MV-4-11 (cell line): ENCODE measurements around the gene PITRM1.

ENCODE experiments used
- DNase-seq: peaks from one replicate; lab custom pipeline; 2025; lab: John Stamatoyannopoulos, UW

The PITRM1 gene

GRCh38 chr10:3139216-3139910 lies 33.2 kb downstream of the PITRM1 start:
- DNase-seq: no peak

- no peak for DNase-seq
Measured at GRCh38 chr10:3137958-3138726, 34.4 kb downstream of the PITRM1 start.

DNA sequence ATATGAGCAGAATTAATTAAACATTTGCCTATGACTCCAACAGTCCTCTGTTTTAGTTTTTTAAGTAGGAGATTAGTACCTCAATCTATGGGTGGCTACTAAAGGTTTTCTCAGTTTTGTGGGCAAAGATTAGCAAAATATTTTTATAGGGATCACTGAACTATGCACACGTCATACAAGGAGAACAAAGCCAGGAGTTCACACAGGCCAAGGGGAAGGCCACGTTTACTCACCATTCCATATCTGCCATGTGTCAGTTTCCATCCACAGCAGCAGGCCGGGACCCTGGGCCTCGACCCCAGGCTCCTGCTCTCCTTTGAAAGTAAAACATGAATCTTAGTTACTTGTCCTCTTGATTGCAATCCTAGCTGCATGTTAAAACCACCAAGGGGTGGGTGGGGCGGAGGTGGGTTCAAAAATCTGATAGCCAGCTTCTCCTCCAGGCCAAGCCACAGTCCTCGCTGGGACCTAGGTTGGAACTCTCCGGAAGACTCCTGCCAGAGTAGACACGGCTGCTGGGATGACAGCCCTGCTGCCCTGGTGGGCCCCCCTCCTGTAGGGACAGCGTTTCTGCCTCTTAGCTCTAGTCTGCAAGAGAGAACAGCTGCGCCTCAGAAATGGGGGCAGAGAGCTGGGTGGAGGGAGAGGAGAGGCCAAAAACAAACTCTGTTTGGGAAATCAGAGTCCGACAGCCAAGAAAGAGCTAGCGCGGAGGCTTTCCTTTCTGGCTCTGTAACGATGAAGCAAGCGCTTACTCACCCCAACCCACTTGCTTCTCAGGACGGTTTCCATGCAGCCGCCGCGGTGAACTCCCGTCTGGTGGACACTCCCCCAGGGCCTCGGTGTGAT lies 35.6 kb downstream of the PITRM1 start:
- DNase-seq: no peak

GRCh38 chr10:3136336-3136735 lies 36.2 kb downstream of the PITRM1 start:
- no peak for DNase-seq

GRCh38 chr10:3135006-3135405 lies 37.6 kb downstream of the PITRM1 start:
- DNase-seq: no peak

GRCh38 chr10:3133948-3134347 lies 38.6 kb downstream of the PITRM1 start:
- no peak for DNase-seq

DNA sequence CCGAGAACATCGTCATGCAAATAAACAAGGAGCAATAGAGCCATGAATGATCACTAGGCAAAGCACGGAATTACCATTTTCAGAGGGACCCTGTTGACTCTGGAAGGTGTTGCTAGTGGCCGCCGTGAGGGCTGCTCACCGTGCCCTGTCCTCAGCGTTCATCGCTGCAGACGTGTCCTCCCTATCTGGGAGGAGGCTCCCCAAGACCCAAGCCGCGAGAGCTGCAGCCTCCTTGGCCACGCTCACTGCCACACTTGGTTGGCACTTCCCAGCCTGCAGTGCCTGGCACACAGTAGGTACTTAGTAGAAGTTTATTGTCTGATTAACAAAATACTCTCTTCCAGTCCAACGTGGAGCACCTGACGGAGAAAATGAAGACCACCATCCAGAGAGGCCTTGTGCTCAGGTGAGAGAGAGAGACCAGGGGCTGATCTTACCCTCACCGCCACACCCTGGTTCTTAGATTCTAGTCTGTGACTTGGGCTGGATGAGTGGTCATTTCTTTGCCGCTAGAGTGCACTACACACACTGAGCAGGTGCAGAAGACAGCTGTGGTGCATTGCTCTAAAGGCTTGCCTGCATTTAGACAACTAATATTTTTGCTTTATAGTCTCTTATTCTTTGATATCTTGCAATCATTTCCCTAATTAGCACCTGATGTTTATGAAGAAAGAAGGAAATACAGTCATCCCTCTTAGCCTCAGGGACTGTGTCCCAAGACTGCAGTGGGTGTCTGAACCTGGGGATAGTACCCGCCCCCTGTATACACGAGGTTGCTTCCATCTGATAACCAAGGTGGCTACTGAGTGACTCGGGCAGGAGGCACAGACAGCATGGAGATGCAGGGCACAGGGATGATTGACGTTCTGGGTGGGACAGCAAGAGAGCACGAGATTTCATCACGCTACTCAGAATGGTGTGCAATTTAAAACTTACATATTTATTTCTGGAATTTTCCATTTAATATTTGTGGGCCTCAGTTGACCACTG lies 40.3 kb downstream of the PITRM1 start:
- DNase-seq: no peak

GRCh38 chr10:3131098-3131497 lies 41.5 kb downstream of the PITRM1 start:
- DNase-seq: no peak

DNA sequence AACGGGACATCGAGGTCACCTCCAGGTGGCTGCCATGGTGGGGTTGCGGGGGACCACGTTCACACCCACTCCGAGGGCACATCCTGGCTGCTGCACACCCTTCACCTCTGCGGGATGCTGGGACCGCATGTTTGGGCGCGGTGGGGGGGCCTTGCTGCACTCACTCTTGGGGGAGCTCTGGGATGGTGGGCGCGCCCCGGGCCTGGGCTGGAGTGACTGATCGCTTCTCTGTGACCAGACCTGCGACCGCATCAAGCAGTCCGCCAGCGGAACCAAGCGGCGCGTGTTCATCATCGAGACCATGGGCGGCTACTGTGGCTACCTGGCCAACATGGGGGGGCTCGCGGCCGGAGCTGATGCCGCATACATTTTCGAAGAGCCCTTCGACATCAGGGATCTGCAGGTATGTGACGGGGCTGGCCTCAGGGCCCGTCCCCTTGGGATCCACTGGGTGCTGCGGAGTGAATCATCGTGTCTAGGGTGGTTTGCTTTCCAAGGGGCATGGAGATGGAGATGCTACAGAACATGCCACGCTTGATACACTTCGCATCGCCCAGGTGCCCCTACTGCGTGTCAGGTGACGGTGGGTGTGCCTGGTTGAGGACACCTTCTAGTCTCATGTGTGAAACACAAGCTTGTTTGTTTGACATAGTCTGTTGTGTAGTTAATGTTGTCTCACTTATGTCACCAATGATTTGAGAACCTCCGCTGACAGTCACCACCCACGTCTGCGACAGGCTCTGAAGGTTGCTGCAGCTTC lies 42.8 kb downstream of the PITRM1 start:
- DNase-seq: no peak

DNA sequence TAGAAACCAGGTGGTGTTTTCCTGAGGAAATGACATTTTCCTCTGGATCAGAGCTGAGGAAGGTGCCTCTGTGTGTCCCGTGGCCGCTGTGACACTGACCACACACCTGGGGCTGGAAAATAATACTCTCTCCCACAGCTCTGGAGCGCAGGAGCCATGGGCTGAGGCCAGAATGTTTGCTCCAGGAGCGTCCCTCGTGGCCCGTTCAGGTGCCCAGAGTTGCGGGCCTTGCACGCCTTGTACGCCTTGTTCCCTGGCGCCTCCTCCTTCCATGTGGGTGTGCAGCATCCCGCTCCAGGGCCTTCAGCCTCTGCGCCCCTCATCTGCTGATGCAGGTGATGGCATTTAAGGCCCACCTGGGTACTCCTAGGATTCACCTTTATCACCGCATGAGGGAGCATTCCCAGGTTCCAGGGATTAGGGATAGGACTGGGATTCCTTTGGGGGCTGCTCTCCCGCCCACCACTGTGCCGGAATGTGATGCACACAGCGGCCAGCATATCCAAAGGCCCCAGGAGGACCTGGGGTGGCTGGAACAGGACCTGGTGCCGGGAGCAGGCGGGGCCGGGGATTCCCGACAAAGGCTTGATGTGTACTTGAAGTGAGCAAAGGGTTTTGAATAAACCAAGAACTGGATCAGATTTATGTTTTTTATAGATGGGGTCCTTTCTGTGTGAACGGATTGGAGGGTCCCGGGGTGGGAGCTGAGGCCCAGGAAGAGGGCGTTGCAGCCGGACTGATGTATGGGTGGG lies 44.0 kb downstream of the PITRM1 start:
- DNase-seq: no peak

GRCh38 chr10:3127921-3128320 lies 44.7 kb downstream of the PITRM1 start:
- no peak for DNase-seq

GRCh38 chr10:3126741-3127346 lies 45.7 kb downstream of the PITRM1 start:
- DNase-seq: no peak

GRCh38 chr10:3126249-3126648 lies 46.3 kb downstream of the PITRM1 start:
- DNase-seq: no peak

DNA sequence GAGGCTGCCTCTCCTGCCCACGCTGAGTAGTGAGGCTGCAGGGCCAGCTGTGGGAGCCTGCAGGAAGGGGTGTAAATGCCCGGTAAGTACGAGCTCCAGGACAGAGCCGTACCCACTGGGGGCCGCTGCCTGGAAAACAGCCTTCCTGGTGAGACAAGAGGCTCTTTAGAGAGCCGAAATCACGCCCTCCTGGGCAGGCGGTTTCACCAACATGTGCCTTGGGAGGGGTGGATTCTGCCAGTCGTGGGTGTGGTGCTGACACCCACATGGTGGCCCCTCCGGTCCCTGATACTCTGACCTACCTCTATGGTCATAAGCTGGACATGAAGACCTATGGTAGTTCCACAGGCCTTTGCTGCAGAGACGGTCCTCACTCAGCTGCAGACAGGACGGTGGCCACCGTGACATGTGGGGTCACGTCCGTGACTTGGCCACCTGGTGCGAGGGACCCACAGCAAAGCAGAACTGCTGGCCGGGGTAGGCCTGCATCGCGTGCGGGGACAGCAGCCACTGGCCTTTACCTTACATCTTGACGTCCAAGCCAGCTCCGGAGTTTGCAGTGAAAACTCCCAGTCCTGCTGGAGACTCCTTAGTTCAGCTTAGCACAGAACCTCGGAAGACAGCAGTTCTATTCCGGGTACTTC lies 46.9 kb downstream of the PITRM1 start:
- DNase-seq: no peak

DNA sequence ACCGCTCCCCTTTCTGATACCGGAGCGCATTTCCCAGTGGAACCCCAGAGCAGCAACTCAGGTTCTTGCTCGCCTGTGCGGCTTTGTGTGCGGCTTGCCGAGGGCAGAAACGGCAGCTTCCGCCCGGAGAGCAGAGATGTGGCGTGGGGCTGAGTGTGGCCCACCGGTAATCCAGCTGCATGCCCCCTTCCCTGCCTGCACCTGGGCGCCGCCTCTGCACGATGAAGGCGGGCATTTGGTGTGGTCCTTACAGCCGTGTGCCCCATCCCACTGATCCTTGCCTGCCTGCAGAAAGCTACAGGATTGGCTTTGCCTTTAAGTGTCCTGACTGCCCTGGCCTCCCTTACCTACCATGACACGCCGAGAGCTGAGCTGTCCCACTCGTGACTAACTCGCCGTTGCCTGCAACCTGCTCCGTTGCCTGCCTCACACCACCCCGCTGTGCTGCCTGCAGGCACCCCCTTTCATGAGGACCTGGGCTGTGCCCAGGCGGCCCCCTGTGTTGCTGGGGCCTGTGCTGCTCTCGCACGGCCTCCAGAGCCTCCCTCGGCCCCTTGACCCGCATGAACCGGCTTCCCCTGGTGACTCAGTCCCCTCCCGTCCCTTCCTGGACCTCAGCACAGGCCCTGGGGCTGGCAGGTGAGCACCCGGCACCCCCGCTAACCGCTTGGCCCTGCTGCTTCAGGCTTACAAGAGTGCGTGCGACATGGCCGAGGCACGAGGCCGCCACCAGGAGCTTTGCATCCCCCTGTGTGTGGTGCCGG lies 48.0 kb downstream of the PITRM1 start:
- DNase-seq: no peak

DNA sequence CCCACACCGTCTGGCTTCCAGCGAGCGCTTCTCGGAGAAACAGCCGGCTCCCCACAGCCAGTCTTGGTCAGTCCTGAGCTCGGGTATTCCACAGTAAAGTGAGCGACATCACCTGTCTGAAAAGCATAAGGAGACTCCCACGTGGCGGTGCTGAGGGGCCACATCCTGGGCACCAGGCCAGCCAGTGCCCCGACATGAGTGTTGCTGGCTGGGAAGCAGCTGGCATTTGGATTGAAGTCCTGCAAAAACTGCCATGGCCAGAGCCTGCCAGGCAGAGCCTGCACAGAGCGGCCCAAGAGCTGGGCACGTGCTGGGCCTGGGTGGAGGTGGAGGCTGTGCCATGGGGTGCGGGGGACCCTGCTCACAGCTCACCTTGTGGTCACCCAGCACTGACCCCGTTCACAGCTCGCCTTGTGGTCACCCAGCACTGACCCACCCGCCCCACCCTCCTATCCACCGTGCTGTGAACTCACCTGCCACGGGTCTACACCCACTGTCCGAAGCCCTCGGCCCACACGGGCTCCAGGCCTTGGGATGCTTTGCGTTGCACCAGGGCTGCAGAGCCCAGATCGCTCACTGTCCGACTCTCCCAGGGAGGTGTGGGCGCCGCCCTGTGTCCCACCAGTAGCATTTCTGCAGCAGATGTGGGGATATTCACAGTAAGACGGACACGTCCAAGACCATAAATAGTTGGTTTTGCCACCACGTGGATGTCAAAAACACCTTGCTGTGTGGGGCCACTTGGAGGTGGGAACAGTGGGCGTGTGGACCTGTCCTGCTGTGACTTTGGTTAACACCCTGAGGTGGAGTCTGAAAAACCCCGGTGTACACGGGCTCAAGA lies 48.8 kb downstream of the PITRM1 start:
- no peak for DNase-seq

DNA sequence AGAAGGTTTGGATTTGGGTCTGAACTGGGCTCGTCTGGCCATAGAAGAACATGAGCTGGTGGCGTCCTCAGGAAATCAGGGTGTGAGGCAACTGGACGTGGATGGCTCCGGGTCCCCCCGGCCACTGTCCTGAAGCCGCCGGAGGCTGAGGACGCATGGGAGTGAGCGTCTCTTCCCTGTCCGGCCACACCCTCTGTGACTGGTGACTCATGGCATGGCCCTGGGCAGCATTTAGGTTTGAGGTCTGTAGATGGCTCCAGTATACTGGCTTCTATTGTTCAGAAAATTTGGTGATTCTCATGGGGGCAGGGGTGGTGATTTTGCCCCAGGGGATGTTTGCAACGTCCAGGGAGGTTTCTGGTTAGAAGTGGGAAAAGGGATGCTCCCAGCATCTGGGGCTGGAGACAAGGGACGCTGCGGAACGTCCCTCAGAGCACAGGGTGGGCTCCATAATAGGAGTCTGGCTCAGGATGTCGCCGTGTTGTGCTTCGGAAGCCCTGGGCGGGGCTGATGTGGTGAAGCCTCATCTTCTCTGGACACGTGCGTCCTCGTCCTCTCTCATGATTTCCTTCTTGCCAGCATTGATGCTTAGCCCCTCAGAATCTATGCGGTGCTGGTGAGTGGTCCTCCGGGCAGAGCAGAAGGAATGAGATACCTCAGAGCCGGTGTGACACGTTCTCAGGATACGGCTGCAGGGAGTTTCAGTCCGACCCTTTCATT lies 49.9 kb downstream of the PITRM1 start:
- DNase-seq: no peak
